ENCODE measurements around the gene GSX2.

DNA sequence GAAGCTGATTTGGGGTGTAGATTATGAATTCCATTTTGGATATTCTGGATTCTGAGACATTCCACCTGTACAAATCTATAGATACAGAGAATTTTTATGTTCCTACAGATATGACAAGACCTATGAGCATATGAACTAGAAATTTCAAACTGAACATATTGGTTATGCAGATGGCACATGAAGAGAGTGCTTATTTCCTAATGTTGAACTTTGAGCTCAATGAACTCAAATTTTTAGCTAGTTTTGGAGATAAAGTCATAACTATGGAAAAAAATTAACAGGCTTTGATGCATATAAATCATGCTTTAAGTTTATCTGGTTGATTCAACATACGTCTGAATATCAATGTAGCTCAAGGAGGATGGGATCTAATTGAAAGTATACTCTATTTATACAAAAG, 44.5 kb upstream of the GSX2 start:
- TF ChIP-seq, protein P1, sequence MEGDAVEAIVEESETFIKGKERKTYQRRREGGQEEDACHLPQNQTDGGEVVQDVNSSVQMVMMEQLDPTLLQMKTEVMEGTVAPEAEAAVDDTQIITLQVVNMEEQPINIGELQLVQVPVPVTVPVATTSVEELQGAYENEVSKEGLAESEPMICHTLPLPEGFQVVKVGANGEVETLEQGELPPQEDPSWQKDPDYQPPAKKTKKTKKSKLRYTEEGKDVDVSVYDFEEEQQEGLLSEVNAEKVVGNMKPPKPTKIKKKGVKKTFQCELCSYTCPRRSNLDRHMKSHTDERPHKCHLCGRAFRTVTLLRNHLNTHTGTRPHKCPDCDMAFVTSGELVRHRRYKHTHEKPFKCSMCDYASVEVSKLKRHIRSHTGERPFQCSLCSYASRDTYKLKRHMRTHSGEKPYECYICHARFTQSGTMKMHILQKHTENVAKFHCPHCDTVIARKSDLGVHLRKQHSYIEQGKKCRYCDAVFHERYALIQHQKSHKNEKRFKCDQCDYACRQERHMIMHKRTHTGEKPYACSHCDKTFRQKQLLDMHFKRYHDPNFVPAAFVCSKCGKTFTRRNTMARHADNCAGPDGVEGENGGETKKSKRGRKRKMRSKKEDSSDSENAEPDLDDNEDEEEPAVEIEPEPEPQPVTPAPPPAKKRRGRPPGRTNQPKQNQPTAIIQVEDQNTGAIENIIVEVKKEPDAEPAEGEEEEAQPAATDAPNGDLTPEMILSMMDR (conservative IDR thresholded peaks at IDR 0.05; ENCODE audit: low read depth, low read length): no peak
- no peak for TF ChIP-seq CEBPB (IDR thresholded peaks at IDR 0.05; ENCODE audit: low read depth, low read length)
- no peak for TF ChIP-seq RAD21 (IDR thresholded peaks at IDR 0.05; ENCODE audit: low read length)
- no peak for TF ChIP-seq POLR2A (IDR thresholded peaks at IDR 0.05; ENCODE audit: low read depth, low read length)
- TF ChIP-seq MAFK (IDR thresholded peaks at IDR 0.05; ENCODE audit: low read depth, low read length): no peak
- TF ChIP-seq FOS (IDR thresholded peaks at IDR 0.05; ENCODE audit: low read depth, low read length): no peak
- TF ChIP-seq, protein P2, sequence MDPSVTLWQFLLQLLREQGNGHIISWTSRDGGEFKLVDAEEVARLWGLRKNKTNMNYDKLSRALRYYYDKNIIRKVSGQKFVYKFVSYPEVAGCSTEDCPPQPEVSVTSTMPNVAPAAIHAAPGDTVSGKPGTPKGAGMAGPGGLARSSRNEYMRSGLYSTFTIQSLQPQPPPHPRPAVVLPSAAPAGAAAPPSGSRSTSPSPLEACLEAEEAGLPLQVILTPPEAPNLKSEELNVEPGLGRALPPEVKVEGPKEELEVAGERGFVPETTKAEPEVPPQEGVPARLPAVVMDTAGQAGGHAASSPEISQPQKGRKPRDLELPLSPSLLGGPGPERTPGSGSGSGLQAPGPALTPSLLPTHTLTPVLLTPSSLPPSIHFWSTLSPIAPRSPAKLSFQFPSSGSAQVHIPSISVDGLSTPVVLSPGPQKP (IDR thresholded peaks at IDR 0.05; ENCODE audit: borderline replicate concordance, low read depth, low read length): no peak
- no peak for TF ChIP-seq MXI1 (IDR thresholded peaks at IDR 0.05; ENCODE audit: borderline replicate concordance, low read depth, low read length)
- TF ChIP-seq MAZ (IDR thresholded peaks at IDR 0.05; ENCODE audit: borderline replicate concordance, low read depth, low read length): no peak
- TF ChIP-seq BHLHE40 (IDR thresholded peaks at IDR 0.05; ENCODE audit: low read depth, low read length): no peak
- TF ChIP-seq RFX5 (IDR thresholded peaks at IDR 0.05; ENCODE audit: low read depth, low read length): no peak

Data from IMR-90 (cell line).